ENCODE results near the gene PPARG.

DNA sequence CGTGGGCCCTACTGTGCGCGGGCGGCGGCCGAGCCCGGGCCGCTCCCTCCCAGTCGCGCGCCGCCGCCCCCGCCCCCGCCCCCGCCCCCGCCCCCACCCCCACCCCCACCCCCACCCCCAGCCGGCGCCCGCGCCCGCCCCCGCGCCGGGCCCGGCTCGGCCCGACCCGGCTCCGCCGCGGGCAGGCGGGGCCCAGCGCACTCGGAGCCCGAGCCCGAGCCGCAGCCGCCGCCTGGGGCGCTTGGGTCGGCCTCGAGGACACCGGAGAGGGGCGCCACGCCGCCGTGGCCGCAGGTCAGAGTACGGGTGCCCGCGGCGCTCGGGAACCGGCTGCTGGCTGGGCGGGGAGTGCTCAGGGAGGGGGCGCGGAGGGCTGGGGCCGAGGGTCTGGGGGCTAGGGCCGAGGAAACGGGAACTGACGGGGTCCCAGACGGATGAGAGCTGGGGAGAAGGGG is 1.1 kb upstream of the PPARG start:
- TF ChIP-seq, protein P1, sequence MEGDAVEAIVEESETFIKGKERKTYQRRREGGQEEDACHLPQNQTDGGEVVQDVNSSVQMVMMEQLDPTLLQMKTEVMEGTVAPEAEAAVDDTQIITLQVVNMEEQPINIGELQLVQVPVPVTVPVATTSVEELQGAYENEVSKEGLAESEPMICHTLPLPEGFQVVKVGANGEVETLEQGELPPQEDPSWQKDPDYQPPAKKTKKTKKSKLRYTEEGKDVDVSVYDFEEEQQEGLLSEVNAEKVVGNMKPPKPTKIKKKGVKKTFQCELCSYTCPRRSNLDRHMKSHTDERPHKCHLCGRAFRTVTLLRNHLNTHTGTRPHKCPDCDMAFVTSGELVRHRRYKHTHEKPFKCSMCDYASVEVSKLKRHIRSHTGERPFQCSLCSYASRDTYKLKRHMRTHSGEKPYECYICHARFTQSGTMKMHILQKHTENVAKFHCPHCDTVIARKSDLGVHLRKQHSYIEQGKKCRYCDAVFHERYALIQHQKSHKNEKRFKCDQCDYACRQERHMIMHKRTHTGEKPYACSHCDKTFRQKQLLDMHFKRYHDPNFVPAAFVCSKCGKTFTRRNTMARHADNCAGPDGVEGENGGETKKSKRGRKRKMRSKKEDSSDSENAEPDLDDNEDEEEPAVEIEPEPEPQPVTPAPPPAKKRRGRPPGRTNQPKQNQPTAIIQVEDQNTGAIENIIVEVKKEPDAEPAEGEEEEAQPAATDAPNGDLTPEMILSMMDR (IDR thresholded peaks at IDR 0.05): no peak
- no peak for TF ChIP-seq POLR2A (IDR thresholded peaks at IDR 0.05)
- no peak for TF ChIP-seq EP300 (IDR thresholded peaks at IDR 0.05)
- no peak for TF ChIP-seq POLR2AphosphoS5 (IDR thresholded peaks at IDR 0.05)

Data from suprapubic skin (tissue), 4 donors.